Neural crest cell (in vitro differentiated cells): Measurements from ENCODE around the gene GCC2. TPM values are rescaled to one million over a fixed set of nuclear protein-coding genes. Genes with fewer than 3 reads are reported as not detected.
"Not testable (repeated sequence)": the region's sequence is repeated elsewhere in the genome, so short reads cannot be mapped to it uniquely, and the experiment has no call there.

Experiments used
- DNase-seq: peaks from one replicate; pipeline ENCODE4 v3.0.0; 2021; ENCODE audit warnings: low read depth, mixed read lengths, low spot score
- H3K27ac Mint-ChIP-seq: one replicate; pipeline ENCODE4 v1.8.0; 2021; ENCODE audit warnings: mild to moderate bottlenecking, mixed read lengths; ENCODE audit not compliant: unreplicated experiment
- H3K27me3 Mint-ChIP-seq: 2 replicates; pipeline ENCODE4 v1.8.0; 2021; ENCODE audit warnings: low read depth, mild to moderate bottlenecking, mixed read lengths
- H3K36me3 Mint-ChIP-seq: 2 replicates; pipeline ENCODE4 v1.8.0; 2021; ENCODE audit warnings: low read depth, mild to moderate bottlenecking, mixed read lengths
- H3K4me1 Mint-ChIP-seq: 2 replicates; pipeline ENCODE4 v1.8.0; 2021; ENCODE audit warnings: mixed read lengths
- H3K4me3 Mint-ChIP-seq: one replicate; pipeline ENCODE4 v1.8.0; 2021; ENCODE audit warnings: mild to moderate bottlenecking, mixed read lengths
- H3K9me3 Mint-ChIP-seq: 2 replicates; pipeline ENCODE4 v1.8.0; 2021; ENCODE audit warnings: mixed read lengths
- CTCF ChIP-seq: fragments of 200-600 bp; sonication (generic); conservative IDR thresholded peaks from 2 replicates; pipeline ENCODE4 v1.5.0; 2021; ENCODE audit warnings: antibody characterized with exemption, mild to moderate bottlenecking
- total RNA-seq: library from RNA; stranded (reverse); gene quantifications from 2 replicates; pipeline ENCODE4 v1.2.1, GENCODE V29; 2021

GCC2 gene
- total RNA-seq, 1 donor from 2014 or later: 24.9 TPM

- peaks cover 12% of the 10 kb centered on the region for H3K27me3 Mint-ChIP-seq
- no peaks in the 10 kb centered on the region for H3K9me3 Mint-ChIP-seq
- no peak overlapping the region for H3K27ac Mint-ChIP-seq
- peaks cover 2% of the 10 kb centered on the region for H3K36me3 Mint-ChIP-seq
- no peak for DNase-seq
- H3K4me1 Mint-ChIP-seq: no peaks in the 10 kb centered on the region
- TF ChIP-seq CTCF: no peak
- no peak overlapping the region for H3K4me3 Mint-ChIP-seq
Observed at GRCh38 chr2:108428286-108429009, 20.6 kb upstream of the GCC2 start.

- H3K27me3 Mint-ChIP-seq: peaks cover 12% of the 10 kb centered on the region
- not testable (repeated sequence) for H3K4me3 Mint-ChIP-seq, H3K36me3 Mint-ChIP-seq, H3K4me1 Mint-ChIP-seq, H3K27ac Mint-ChIP-seq, DNase-seq, H3K9me3 Mint-ChIP-seq
Observed at GRCh38 chr2:108435578-108435977, 13.4 kb upstream of the GCC2 start.

- Mint-ChIP-seq H3K27ac (no peak overlapping the region), H3K4me1 (peaks cover 5% of the 10 kb centered on the region), H3K36me3 (peaks cover 2% of the 10 kb centered on the region), H3K9me3 (peaks cover 4% of the 10 kb centered on the region), H3K27me3 (peaks cover 4% of the 10 kb centered on the region), H3K4me3 (no peak overlapping the region)
- no peak for DNase-seq
- TF ChIP-seq CTCF: no peak
Observed at GRCh38 chr2:108436976-108437375, 12.0 kb upstream of the GCC2 start.

- no peak overlapping the region for H3K4me3 Mint-ChIP-seq
- no peak overlapping the region for H3K27ac Mint-ChIP-seq
- no peak for TF ChIP-seq CTCF
- peaks cover 5% of the 10 kb centered on the region for H3K4me1 Mint-ChIP-seq
- no peaks in the 10 kb centered on the region for H3K9me3 Mint-ChIP-seq
- no peaks in the 10 kb centered on the region for H3K36me3 Mint-ChIP-seq
- H3K27me3 Mint-ChIP-seq: no peaks in the 10 kb centered on the region
- no peak for DNase-seq
Observed at GRCh38 chr2:108441712-108442111, 7.3 kb upstream of the GCC2 start.

- no peaks in the 10 kb centered on the region for H3K36me3 Mint-ChIP-seq
- no peaks in the 10 kb centered on the region for H3K27me3 Mint-ChIP-seq
Observed at GRCh38 chr2:108444941-108445840, 3.8 kb upstream of the GCC2 start.

More at GRCh38 chr2:108444941-108445840, 3.8 kb upstream of the GCC2 start:
- Mint-ChIP-seq H3K4me1 (peaks cover 26% of the 10 kb centered on the region), H3K4me3 (no peak overlapping the region), H3K27ac (no peak overlapping the region), H3K9me3 (no peaks in the 10 kb centered on the region)
- no peak for DNase-seq
- no peak for TF ChIP-seq CTCF
